Measurements from ENCODE around the gene ATCAY.
"Not testable (repeated sequence)": the region's sequence is repeated elsewhere in the genome, so short reads cannot be mapped to it uniquely, and the experiment has no call there.

Gene ATCAY

GRCh38 chr19:3936506-3937442 lies 56.3 kb downstream of the ATCAY start:
- no peaks in the 10 kb centered on the region for H3K4me1 ChIP-seq (ENCODE audit: insufficient read depth, low read length)
- no peaks in the 10 kb centered on the region for H3K9me3 ChIP-seq (ENCODE audit: control insufficient read depth, insufficient read depth, low read length)

GRCh38 chr19:3938300-3938950 lies 57.9 kb downstream of the ATCAY start:
- H3K9me3 ChIP-seq (ENCODE audit: control insufficient read depth, insufficient read depth, low read length); H3K36me3 ChIP-seq (ENCODE audit: insufficient read depth, low read length); H3K9ac ChIP-seq (ENCODE audit: low read depth, low read length); H3K4me1 ChIP-seq (ENCODE audit: insufficient read depth, low read length): not testable (repeated sequence)

More at GRCh38 chr19:3936506-3937442, 56.3 kb downstream of the ATCAY start:
- Histone ChIP-seq H3K9ac (ENCODE audit: low read depth, low read length) (no peak overlapping the region), H3K36me3 (ENCODE audit: insufficient read depth, low read length) (peaks cover under 1% of the 10 kb centered on the region; the same call in 1 of the 2 replicates)

GRCh38 chr19:3942790-3943409 lies 62.4 kb downstream of the ATCAY start:
- Histone ChIP-seq H3K4me1 (ENCODE audit: insufficient read depth, low read length) (no peaks in the 10 kb centered on the region), H3K9me3 (ENCODE audit: control insufficient read depth, insufficient read depth, low read length) (no peaks in the 10 kb centered on the region), H3K36me3 (ENCODE audit: insufficient read depth, low read length) (peaks cover 6% of the 10 kb centered on the region), H3K9ac (ENCODE audit: low read depth, low read length) (no peak overlapping the region)

GRCh38 chr19:3944018-3944721 lies 63.7 kb downstream of the ATCAY start:
- no peaks in the 10 kb centered on the region for H3K4me1 ChIP-seq (ENCODE audit: insufficient read depth, low read length)
- H3K9ac ChIP-seq (ENCODE audit: low read depth, low read length), result no peak overlapping the region
- H3K36me3 ChIP-seq (ENCODE audit: insufficient read depth, low read length), result peaks cover 6% of the 10 kb centered on the region
- H3K9me3 ChIP-seq (ENCODE audit: control insufficient read depth, insufficient read depth, low read length), result no peaks in the 10 kb centered on the region

GRCh38 chr19:3945838-3946237 lies 65.4 kb downstream of the ATCAY start:
- H3K4me1 ChIP-seq (ENCODE audit: insufficient read depth, low read length), result no peaks in the 10 kb centered on the region; the same call in 1 of the 2 replicates
- H3K9ac ChIP-seq (ENCODE audit: low read depth, low read length), result no peak overlapping the region
- H3K9me3 ChIP-seq (ENCODE audit: control insufficient read depth, insufficient read depth, low read length), result no peaks in the 10 kb centered on the region
- peaks cover 6% of the 10 kb centered on the region for H3K36me3 ChIP-seq (ENCODE audit: insufficient read depth, low read length)

GRCh38 chr19:3947316-3947933 lies 66.9 kb downstream of the ATCAY start:
- not testable (repeated sequence) for H3K9me3 ChIP-seq (ENCODE audit: control insufficient read depth, insufficient read depth, low read length); H3K9ac ChIP-seq (ENCODE audit: low read depth, low read length); H3K4me1 ChIP-seq (ENCODE audit: insufficient read depth, low read length); H3K36me3 ChIP-seq (ENCODE audit: insufficient read depth, low read length)

- no peaks in the 10 kb centered on the region for H3K9me3 ChIP-seq (ENCODE audit: control insufficient read depth, insufficient read depth, low read length)
- H3K4me1 ChIP-seq (ENCODE audit: insufficient read depth, low read length), result peaks cover 5% of the 10 kb centered on the region; the same call in 1 of the 2 replicates
- no peaks in the 10 kb centered on the region; the same call in 1 of the 2 replicates for H3K36me3 ChIP-seq (ENCODE audit: insufficient read depth, low read length)
- no peak overlapping the region for H3K9ac ChIP-seq (ENCODE audit: low read depth, low read length)
These were observed 68.8 kb downstream of the ATCAY start for GRCh38 chr19:3949294-3949693.

- Histone ChIP-seq H3K36me3 (ENCODE audit: insufficient read depth, low read length) (no peaks in the 10 kb centered on the region; the same call in 1 of the 2 replicates), H3K9me3 (ENCODE audit: control insufficient read depth, insufficient read depth, low read length) (no peaks in the 10 kb centered on the region), H3K4me1 (ENCODE audit: insufficient read depth, low read length) (peaks cover 5% of the 10 kb centered on the region; the same call in 1 of the 2 replicates), H3K9ac (ENCODE audit: low read depth, low read length) (no peak overlapping the region)
These were observed 69.7 kb downstream of the ATCAY start for GRCh38 chr19:3949997-3950859.

- H3K9me3 ChIP-seq (ENCODE audit: control insufficient read depth, insufficient read depth, low read length), result no peaks in the 10 kb centered on the region
- H3K9ac ChIP-seq (ENCODE audit: low read depth, low read length), result no peak overlapping the region
- H3K4me1 ChIP-seq (ENCODE audit: insufficient read depth, low read length), result peaks cover 5% of the 10 kb centered on the region; the same call in 1 of the 2 replicates
- H3K36me3 ChIP-seq (ENCODE audit: insufficient read depth, low read length), result no peaks in the 10 kb centered on the region; the same call in 1 of the 2 replicates
These were observed 70.7 kb downstream of the ATCAY start for GRCh38 chr19:3950871-3951861.

- H3K4me1 ChIP-seq (ENCODE audit: insufficient read depth, low read length); H3K9ac ChIP-seq (ENCODE audit: low read depth, low read length); H3K9me3 ChIP-seq (ENCODE audit: control insufficient read depth, insufficient read depth, low read length); H3K36me3 ChIP-seq (ENCODE audit: insufficient read depth, low read length): not testable (repeated sequence)
These were observed 72.3 kb downstream of the ATCAY start for GRCh38 chr19:3952755-3953276.

- Histone ChIP-seq H3K4me1 (ENCODE audit: insufficient read depth, low read length) (peaks cover 5% of the 10 kb centered on the region; the same call in 1 of the 2 replicates), H3K36me3 (ENCODE audit: insufficient read depth, low read length) (peaks cover 3% of the 10 kb centered on the region), H3K9me3 (ENCODE audit: control insufficient read depth, insufficient read depth, low read length) (no peaks in the 10 kb centered on the region), H3K9ac (ENCODE audit: low read depth, low read length) (no peak overlapping the region)
These were observed 73.6 kb downstream of the ATCAY start for GRCh38 chr19:3954107-3954506.

- not testable (repeated sequence) for H3K9ac ChIP-seq (ENCODE audit: low read depth, low read length); H3K4me1 ChIP-seq (ENCODE audit: insufficient read depth, low read length); H3K9me3 ChIP-seq (ENCODE audit: control insufficient read depth, insufficient read depth, low read length); H3K36me3 ChIP-seq (ENCODE audit: insufficient read depth, low read length)
These were observed 74.8 kb downstream of the ATCAY start for GRCh38 chr19:3955276-3955675.

All from ES-I3 (cell line).